HG02840 (cell line): ENCODE measurements around the gene SART1.

ENCODE experiments used
- ATAC-seq: cut with Tn5 transposase; IDR thresholded peaks from one replicate; pipeline ENCODE4 v1.9.1; 2021; ENCODE audit warnings: mild to moderate bottlenecking, moderate library complexity, moderate number of reproducible peaks; ENCODE audit not compliant: unreplicated experiment, low FRiP score

The SART1 gene

GRCh38 chr11:65961267-65962140, at the start of gene SART1:
TSS of gene SART1 (plus strand) at chr11:65961734. CDS start at chr11:65961781, 47 bp downstream.
- ATAC-seq, result peak; percentile 86

GRCh38 chr11:65912845-65913244, 48.7 kb upstream of the SART1 start:
- ATAC-seq, result no peak

GRCh38 chr11:65915101-65915820, 46.3 kb upstream of the SART1 start:
- ATAC-seq, result no peak

- no peak for ATAC-seq
Observed at GRCh38 chr11:65915821-65916251, 45.7 kb upstream of the SART1 start.

GRCh38 chr11:65916391-65916790, 45.1 kb upstream of the SART1 start:
- no peak for ATAC-seq

GRCh38 chr11:65917077-65917433, 44.5 kb upstream of the SART1 start:
- ATAC-seq, result no peak

- no peak for ATAC-seq
Observed at GRCh38 chr11:65917434-65918210, 43.9 kb upstream of the SART1 start.

- peak; percentile 45 for ATAC-seq
Observed at GRCh38 chr11:65918211-65919140, 43.1 kb upstream of the SART1 start, which contains the start of gene C11orf68. TSS of gene C11orf68 (minus strand) at chr11:65919062. CDS start at chr11:65919031, 31 bp downstream.

GRCh38 chr11:65919141-65919572, 42.4 kb upstream of the SART1 start, which contains the start of gene DRAP1:
TSS of gene DRAP1 (plus strand) at chr11:65919426. CDS start at chr11:65919502, 76 bp downstream.
- ATAC-seq, result peak; percentile 87

- peak; percentile 46 for ATAC-seq
Observed at GRCh38 chr11:65919573-65920371, 41.8 kb upstream of the SART1 start.

- ATAC-seq, result no peak
Observed at GRCh38 chr11:65920372-65920802, 41.1 kb upstream of the SART1 start.

GRCh38 chr11:65921033-65921555, 40.4 kb upstream of the SART1 start:
- ATAC-seq, result no peak

- ATAC-seq, result no peak
Observed at GRCh38 chr11:65921876-65922275, 39.7 kb upstream of the SART1 start.

- no peak for ATAC-seq
Observed at GRCh38 chr11:65922565-65922964, 39.0 kb upstream of the SART1 start.

GRCh38 chr11:65925397-65925796, 36.1 kb upstream of the SART1 start:
- ATAC-seq, result no peak

GRCh38 chr11:65927904-65928397, 33.6 kb upstream of the SART1 start:
- peak; percentile 61 for ATAC-seq

- no peak for ATAC-seq
Observed at GRCh38 chr11:65928667-65929066, 32.9 kb upstream of the SART1 start.
